VCaP (cell line): ENCODE results near the gene EPHA3.

Experiments
- H3K27ac ChIP-seq: fragments of 450-650 bp; 2 replicates; pipeline ENCODE4 v1.5.1; 2017
- CTCF ChIP-seq: fragments of 450-650 bp; conservative IDR thresholded peaks from 2 replicates; pipeline ENCODE4 v1.5.1; 2017; ENCODE audit warnings: mild to moderate bottlenecking, moderate library complexity

The EPHA3 gene

GRCh38 chr3:89252016-89252415 is 144.6 kb downstream of the EPHA3 start:
- H3K27ac ChIP-seq = no peak overlapping the region
- TF ChIP-seq CTCF = no peak

- no peak for TF ChIP-seq CTCF
These were observed 145.4 kb downstream of the EPHA3 start for GRCh38 chr3:89252860-89253259.

DNA sequence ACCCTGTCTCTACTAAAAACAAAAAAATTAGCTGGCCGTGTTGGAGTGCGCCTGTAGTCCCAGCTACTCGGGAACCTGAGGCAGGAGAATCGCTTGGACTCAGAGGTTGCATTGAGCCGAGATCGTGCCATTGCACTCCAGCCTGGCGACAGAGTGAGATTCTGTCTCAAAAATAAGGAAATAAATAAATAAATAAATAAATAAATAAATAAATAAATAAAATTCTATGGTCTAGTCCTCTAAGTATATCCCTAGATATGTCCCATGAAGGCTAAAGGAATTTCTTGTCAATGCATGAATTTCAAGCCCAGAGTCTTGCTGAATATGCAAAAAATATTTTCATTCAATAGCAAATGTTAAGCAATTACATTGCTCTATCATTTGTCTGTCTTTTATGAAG is 149.0 kb downstream of the EPHA3 start:
- no peak for TF ChIP-seq CTCF
- no peak overlapping the region for H3K27ac ChIP-seq

More at GRCh38 chr3:89252860-89253259, 145.4 kb downstream of the EPHA3 start:
- no peak overlapping the region for H3K27ac ChIP-seq

DNA sequence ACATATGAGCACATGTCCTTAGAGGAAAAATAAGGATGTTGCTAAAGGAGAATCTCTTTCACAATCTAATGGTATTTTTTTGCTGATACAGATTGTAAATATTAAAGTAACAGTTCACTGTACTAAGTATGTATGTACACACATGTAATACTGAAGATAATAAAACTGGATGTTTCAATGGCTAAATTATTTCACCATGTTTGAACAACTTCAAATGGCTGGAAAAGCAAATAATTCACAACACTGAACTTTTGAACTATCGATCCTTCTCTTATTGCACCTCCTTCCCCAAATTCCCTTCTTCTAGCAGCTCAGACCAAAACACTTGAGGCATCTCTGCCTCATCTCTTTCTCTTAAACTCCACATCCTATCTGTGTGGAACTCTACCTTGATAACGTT is 149.5 kb downstream of the EPHA3 start:
- no peak overlapping the region for H3K27ac ChIP-seq
- TF ChIP-seq CTCF = no peak

DNA sequence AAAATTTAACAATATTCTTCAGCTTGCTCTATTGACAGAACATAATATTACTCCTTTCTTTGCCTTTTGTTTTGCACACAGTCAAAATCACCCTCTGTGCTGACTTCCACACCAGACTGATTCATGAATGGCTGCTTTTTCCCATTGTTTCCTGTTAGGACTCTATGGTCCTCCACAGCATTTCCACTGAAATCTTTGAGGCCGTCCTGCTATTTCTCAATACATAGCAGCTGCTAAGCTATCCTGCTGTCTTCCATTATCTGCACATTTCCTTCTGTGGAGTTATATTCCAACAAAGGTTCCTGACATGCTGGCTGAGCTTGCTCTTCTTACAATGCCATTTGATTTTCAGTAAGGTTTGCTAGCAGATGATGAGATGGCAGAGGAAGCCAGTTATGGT is 153.3 kb downstream of the EPHA3 start:
- no peak for TF ChIP-seq CTCF
- H3K27ac ChIP-seq = no peak overlapping the region

DNA sequence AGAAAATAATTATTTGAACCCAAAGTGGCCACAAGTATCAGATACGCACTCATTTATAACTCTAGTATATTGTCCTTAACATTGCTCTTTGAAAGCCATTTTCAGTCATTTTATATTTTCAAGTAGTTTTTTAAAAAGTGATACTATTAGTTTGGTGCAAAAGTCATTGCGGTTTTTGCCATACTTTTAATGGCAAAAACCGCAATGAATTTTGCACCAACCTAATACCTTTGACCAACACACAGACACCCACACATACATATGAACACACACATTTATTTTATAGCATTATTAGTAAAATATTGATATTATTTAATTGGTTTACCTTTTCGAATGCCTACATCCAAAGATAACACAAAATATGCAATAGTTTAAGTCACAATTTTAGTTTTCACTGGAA is 154.3 kb downstream of the EPHA3 start:
- H3K27ac ChIP-seq = no peak overlapping the region
- no peak for TF ChIP-seq CTCF

GRCh38 chr3:89262309-89262929 is 155.0 kb downstream of the EPHA3 start:
- no peak for TF ChIP-seq CTCF

More at GRCh38 chr3:89262309-89262929, 155.0 kb downstream of the EPHA3 start:
- H3K27ac ChIP-seq = no peak overlapping the region
